GM10266 (cell line): ENCODE data around the gene DUSP1.

ENCODE experiments used
- DNase-seq: peaks from one replicate; pipeline ENCODE4 v3.0.0; 2012; ENCODE audit errors: extremely low spot score
- TF ChIP-seq, protein P1 (sequence below): IDR thresholded peaks from 2 replicates; pipeline ENCODE4 v1.5.1; 2012; ENCODE audit warnings: mild to moderate bottlenecking, low read depth; ENCODE audit not compliant: control insufficient read depth, insufficient read depth; ENCODE audit errors: missing control alignments

DUSP1 gene

DNA sequence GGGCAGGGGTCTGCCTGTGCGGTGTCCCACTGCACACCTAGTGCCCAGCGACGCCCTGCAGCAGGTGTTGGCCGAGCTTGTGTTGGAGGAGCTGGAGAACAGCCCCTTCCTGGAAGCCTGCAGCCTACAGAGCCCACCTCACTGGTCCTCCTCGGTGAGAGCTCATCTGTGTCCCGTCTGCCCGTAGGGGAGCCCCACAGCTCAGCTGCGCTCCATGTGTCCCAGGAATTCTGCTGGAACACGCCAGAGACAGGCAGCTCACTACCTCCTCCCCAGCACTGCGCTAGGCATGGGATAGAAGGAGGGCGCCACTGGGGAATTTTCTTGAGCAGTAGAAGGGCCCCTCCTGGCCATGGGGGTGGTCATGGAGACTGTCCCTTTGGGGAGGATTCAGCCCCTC is 44.0 kb downstream of the DUSP1 start:
- TF ChIP-seq, protein P1, sequence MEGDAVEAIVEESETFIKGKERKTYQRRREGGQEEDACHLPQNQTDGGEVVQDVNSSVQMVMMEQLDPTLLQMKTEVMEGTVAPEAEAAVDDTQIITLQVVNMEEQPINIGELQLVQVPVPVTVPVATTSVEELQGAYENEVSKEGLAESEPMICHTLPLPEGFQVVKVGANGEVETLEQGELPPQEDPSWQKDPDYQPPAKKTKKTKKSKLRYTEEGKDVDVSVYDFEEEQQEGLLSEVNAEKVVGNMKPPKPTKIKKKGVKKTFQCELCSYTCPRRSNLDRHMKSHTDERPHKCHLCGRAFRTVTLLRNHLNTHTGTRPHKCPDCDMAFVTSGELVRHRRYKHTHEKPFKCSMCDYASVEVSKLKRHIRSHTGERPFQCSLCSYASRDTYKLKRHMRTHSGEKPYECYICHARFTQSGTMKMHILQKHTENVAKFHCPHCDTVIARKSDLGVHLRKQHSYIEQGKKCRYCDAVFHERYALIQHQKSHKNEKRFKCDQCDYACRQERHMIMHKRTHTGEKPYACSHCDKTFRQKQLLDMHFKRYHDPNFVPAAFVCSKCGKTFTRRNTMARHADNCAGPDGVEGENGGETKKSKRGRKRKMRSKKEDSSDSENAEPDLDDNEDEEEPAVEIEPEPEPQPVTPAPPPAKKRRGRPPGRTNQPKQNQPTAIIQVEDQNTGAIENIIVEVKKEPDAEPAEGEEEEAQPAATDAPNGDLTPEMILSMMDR: no peak
- no peak for DNase-seq

DNA sequence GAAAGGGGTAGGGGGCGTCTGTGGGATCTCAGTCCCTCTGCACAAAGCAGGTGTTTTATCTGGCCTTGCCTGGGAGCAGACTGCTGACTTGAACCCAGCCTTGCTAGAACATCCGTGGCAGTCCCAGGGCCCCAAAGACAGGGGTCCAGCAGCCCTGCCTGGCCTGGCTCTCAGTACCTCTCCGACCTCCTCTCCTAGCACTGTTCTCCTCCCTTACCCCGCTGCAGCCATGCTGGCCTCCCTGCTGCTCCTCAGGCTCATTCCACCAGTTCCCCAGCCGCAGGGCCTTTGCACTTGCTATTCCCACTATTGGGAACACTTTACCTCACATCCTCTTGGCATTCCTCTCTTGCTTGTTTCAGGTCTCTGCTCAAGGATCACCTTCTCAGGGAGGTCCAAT is 45.2 kb downstream of the DUSP1 start:
- TF ChIP-seq, protein P1: no peak
- DNase-seq: no peak

DNA sequence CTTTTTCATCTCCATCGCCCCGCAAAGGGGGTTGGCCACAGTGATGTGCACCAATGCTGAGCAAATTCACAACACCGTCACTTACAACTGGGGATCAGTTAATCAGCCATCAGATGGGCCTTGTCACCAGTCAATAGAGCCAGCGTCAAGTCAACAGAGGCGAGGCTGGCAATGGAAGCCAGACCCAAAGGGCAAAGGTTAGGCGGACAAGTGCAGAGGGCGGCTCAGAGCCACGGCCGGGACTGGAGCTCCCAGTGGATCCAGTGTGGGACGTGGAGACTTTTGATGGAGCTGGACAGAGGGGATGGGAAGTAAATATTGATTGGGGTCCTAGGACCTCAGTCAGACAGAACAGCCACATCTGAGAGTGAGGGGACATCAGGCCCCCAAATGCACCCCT is 45.7 kb downstream of the DUSP1 start:
- TF ChIP-seq, protein P1: no peak
- DNase-seq: no peak

DNA sequence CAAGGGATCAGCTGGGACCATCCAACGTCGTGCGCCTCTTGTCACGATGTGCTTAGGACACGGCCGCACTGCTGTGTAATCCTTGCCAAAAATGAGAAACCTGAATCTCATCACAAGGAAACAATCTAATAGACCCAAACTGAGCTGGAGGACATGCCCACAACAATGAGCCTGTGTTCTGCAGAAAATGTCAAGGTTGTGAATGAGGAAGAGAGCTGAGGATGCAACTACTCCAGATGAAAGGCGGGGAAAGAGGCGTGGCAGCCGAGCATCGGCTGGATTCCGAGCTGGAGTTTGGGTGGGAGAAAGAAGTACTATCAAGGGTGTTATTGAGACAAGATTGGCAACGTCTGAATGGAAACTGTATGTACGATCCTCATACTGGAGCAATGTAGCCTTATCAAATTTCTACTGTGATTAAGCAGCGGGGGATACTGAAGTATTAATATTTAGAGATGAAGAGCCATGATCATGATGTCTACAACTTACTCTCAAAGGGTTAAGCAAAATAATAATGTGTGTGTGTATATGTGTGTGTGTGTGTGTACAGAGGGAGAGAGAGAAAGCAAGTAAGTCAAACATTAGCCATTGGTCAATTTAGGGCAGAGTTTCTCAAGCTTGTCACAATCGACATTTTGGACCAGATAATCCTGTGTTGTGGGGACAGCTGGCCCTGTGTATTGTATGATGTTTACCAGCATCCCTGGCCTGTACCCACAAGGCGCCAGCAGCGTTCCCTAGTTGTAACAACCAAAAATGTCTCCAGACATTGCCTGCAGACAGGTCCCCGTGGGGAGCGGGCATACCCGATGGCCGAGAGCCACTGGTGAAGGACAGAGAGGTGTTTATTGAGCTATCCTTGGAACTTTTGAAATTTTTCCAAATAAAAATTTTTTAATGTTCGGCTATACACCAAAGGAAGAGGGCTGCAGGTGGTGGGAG is 46.5 kb downstream of the DUSP1 start:
- no peak for DNase-seq
- TF ChIP-seq, protein P1: no peak

DNA sequence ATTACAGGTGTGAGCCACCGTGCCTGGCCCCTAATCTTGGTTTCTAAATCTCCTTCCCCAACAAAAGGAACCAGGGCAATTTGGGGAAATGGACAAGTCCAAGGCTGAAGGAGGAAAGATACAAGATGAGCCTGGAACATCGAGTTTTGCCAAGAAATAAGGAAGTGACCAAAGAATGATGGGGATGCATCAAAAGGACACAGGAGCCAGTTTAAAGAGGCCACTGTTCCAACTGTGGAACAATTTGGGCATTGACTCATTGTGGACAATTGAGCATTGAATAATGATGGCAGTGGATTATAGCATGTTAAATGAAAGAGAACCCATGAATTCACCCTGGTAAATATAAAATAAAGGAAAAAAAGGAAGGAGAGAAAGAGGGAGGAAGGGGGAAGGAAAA is 47.5 kb downstream of the DUSP1 start:
- TF ChIP-seq, protein P1: no peak
- DNase-seq: no peak

DNA sequence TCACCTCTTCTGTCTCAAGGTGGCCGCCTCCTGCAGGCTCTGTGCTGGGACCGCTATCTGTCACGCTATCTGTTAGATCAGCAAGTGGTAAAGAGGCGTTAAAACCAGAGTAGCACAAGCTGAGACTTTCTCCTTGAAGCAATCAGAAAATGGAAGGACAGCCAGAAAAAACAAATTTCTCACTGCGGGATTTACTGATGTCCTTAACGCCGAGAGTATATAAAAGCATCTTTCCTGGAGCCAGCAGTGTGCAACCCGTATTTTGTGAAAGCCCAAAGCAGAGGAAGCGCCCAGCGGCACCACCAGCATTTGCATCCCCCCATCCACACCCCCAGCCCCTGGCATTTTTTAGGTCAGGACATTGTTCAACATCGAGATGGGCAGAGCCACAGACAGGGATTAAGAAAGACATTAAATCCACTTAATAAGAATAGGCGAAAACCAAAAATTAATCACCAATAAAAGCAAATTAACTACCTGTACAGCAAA is 48.6 kb downstream of the DUSP1 start:
- TF ChIP-seq, protein P1: no peak
- DNase-seq: no peak
